ENCODE measurements around the gene CASP2. TPM values are rescaled to one million over a fixed set of nuclear protein-coding genes. Genes with fewer than 3 reads are reported as not detected.

CASP2 gene
- total RNA-seq, 1 donor from 2014 or later = 110 TPM

GRCh38 chr7:143304938-143305337, 16.8 kb downstream of the CASP2 start:
- peaks cover 80% of the 10 kb centered on the region for H3K36me3 Mint-ChIP-seq (ENCODE audit: low read depth)
- peaks cover 8% of the 10 kb centered on the region for H3K9me3 Mint-ChIP-seq
- peaks cover 69% of the 10 kb centered on the region for H3K4me1 Mint-ChIP-seq (ENCODE audit: low read depth)
- H3K4me3 Mint-ChIP-seq = no peak overlapping the region
- peak overlapping the region; percentile 25 for H3K27ac Mint-ChIP-seq
- intact Hi-C loops (cut with micrococcal nuclease) = loop anchor here (1.0 to 5.0 kb wide), 2 partner anchors 65 to 112 kb away; no protein-coding TSS in a partner anchor
- H3K27me3 Mint-ChIP-seq (ENCODE audit: insufficient read depth) = no peaks in the 10 kb centered on the region
- DNase-seq (ENCODE audit: low spot score) = no peak

- Mint-ChIP-seq H3K4me3 (no peak overlapping the region), H3K36me3 (ENCODE audit: low read depth) (peaks cover 83% of the 10 kb centered on the region), H3K9me3 (peaks cover 8% of the 10 kb centered on the region), H3K27ac (peak overlapping the region; percentile 25), H3K4me1 (ENCODE audit: low read depth) (peaks cover 69% of the 10 kb centered on the region), H3K27me3 (ENCODE audit: insufficient read depth) (no peaks in the 10 kb centered on the region)
- intact Hi-C loops (cut with micrococcal nuclease) = loop anchor here (1.0 to 5.0 kb wide), 2 partner anchors 65 to 112 kb away; no protein-coding TSS in a partner anchor
- DNase-seq (ENCODE audit: low spot score) = peak; percentile 30
Measured at GRCh38 chr7:143305423-143306070, 17.4 kb downstream of the CASP2 start.

- H3K9me3 Mint-ChIP-seq = peaks cover 8% of the 10 kb centered on the region
- no peak for DNase-seq (ENCODE audit: low spot score)
- no peak overlapping the region for H3K4me3 Mint-ChIP-seq
- peak overlapping the region; percentile 81 for H3K27ac Mint-ChIP-seq
- intact Hi-C loops (cut with micrococcal nuclease) = loop anchor here (5.0 kb wide), 1 partner anchor 109 kb away; no protein-coding TSS in a partner anchor
- no peaks in the 10 kb centered on the region for H3K27me3 Mint-ChIP-seq (ENCODE audit: insufficient read depth)
- peaks cover 68% of the 10 kb centered on the region for H3K36me3 Mint-ChIP-seq (ENCODE audit: low read depth)
- H3K4me1 Mint-ChIP-seq (ENCODE audit: low read depth) = peaks cover 78% of the 10 kb centered on the region
Measured at GRCh38 chr7:143308632-143309031, 20.5 kb downstream of the CASP2 start.

GRCh38 chr7:143314127-143314526, 26.0 kb downstream of the CASP2 start:
- Mint-ChIP-seq H3K27ac (no peak overlapping the region), H3K9me3 (peaks cover 4% of the 10 kb centered on the region), H3K4me3 (no peak overlapping the region), H3K27me3 (ENCODE audit: insufficient read depth) (peaks cover 2% of the 10 kb centered on the region), H3K36me3 (ENCODE audit: low read depth) (peaks cover 19% of the 10 kb centered on the region), H3K4me1 (ENCODE audit: low read depth) (peaks cover 35% of the 10 kb centered on the region)
- no peak for DNase-seq (ENCODE audit: low spot score)
- intact Hi-C loops (cut with micrococcal nuclease) = no loop called here

GRCh38 chr7:143315776-143316175, 27.6 kb downstream of the CASP2 start, which contains the start of gene CLCN1:
Gene CLCN1, plus strand, starts transcription at chr7:143316111. Its CDS starts 102 bp downstream, at chr7:143316213.
- Mint-ChIP-seq H3K36me3 (ENCODE audit: low read depth) (peaks cover 6% of the 10 kb centered on the region), H3K4me1 (ENCODE audit: low read depth) (peaks cover 18% of the 10 kb centered on the region), H3K9me3 (peaks cover 4% of the 10 kb centered on the region), H3K4me3 (no peak within 1 kb of the TSS), H3K27ac (no peak within 1 kb of the TSS), H3K27me3 (ENCODE audit: insufficient read depth) (peaks cover 7% of the 10 kb centered on the region)
- DNase-seq (ENCODE audit: low spot score) = no peak
- intact Hi-C loops (cut with micrococcal nuclease) = no loop called here

- no peak overlapping the region for H3K4me3 Mint-ChIP-seq
- peaks cover 7% of the 10 kb centered on the region for H3K27me3 Mint-ChIP-seq (ENCODE audit: insufficient read depth)
- H3K27ac Mint-ChIP-seq = no peak overlapping the region
- H3K9me3 Mint-ChIP-seq = peaks cover 4% of the 10 kb centered on the region
- no peak for DNase-seq (ENCODE audit: low spot score)
- peaks cover 13% of the 10 kb centered on the region for H3K4me1 Mint-ChIP-seq (ENCODE audit: low read depth)
- intact Hi-C loops (cut with micrococcal nuclease) = no loop called here
- H3K36me3 Mint-ChIP-seq (ENCODE audit: low read depth) = peaks cover 2% of the 10 kb centered on the region
Measured at GRCh38 chr7:143316492-143316891, 28.3 kb downstream of the CASP2 start.

- intact Hi-C loops (cut with micrococcal nuclease) = no loop called here
- peaks cover 4% of the 10 kb centered on the region for H3K9me3 Mint-ChIP-seq
- no peak for DNase-seq (ENCODE audit: low spot score)
- H3K4me3 Mint-ChIP-seq = no peak overlapping the region
- peaks cover 3% of the 10 kb centered on the region for H3K4me1 Mint-ChIP-seq (ENCODE audit: low read depth)
- no peak overlapping the region for H3K27ac Mint-ChIP-seq
- H3K27me3 Mint-ChIP-seq (ENCODE audit: insufficient read depth) = peaks cover 7% of the 10 kb centered on the region
- H3K36me3 Mint-ChIP-seq (ENCODE audit: low read depth) = no peaks in the 10 kb centered on the region
Measured at GRCh38 chr7:143318661-143319060, 30.5 kb downstream of the CASP2 start.

- no peaks in the 10 kb centered on the region for H3K9me3 Mint-ChIP-seq
- H3K4me3 Mint-ChIP-seq = no peak overlapping the region
- intact Hi-C loops (cut with micrococcal nuclease) = no loop called here
- peaks cover 10% of the 10 kb centered on the region for H3K4me1 Mint-ChIP-seq (ENCODE audit: low read depth)
- no peak overlapping the region for H3K27ac Mint-ChIP-seq
- no peak for DNase-seq (ENCODE audit: low spot score)
- no peaks in the 10 kb centered on the region for H3K36me3 Mint-ChIP-seq (ENCODE audit: low read depth)
- H3K27me3 Mint-ChIP-seq (ENCODE audit: insufficient read depth) = peaks cover 7% of the 10 kb centered on the region
Measured at GRCh38 chr7:143320620-143321019, 32.5 kb downstream of the CASP2 start.

GRCh38 chr7:143321242-143321641, 33.1 kb downstream of the CASP2 start:
- no peak for DNase-seq (ENCODE audit: low spot score)
- Mint-ChIP-seq H3K36me3 (ENCODE audit: low read depth) (no peaks in the 10 kb centered on the region), H3K27ac (no peak overlapping the region), H3K27me3 (ENCODE audit: insufficient read depth) (peaks cover 7% of the 10 kb centered on the region), H3K9me3 (no peaks in the 10 kb centered on the region), H3K4me1 (ENCODE audit: low read depth) (peaks cover 12% of the 10 kb centered on the region), H3K4me3 (no peak overlapping the region)
- intact Hi-C loops (cut with micrococcal nuclease) = no loop called here

GRCh38 chr7:143321734-143322133, 33.6 kb downstream of the CASP2 start:
- H3K27ac Mint-ChIP-seq = no peak overlapping the region
- intact Hi-C loops (cut with micrococcal nuclease) = no loop called here
- H3K9me3 Mint-ChIP-seq = no peaks in the 10 kb centered on the region
- DNase-seq (ENCODE audit: low spot score) = no peak
- no peaks in the 10 kb centered on the region for H3K36me3 Mint-ChIP-seq (ENCODE audit: low read depth)
- no peak overlapping the region for H3K4me3 Mint-ChIP-seq
- peaks cover 7% of the 10 kb centered on the region for H3K27me3 Mint-ChIP-seq (ENCODE audit: insufficient read depth)
- H3K4me1 Mint-ChIP-seq (ENCODE audit: low read depth) = peaks cover 12% of the 10 kb centered on the region

GRCh38 chr7:143322760-143323633, 34.8 kb downstream of the CASP2 start:
- Mint-ChIP-seq H3K36me3 (ENCODE audit: low read depth) (no peaks in the 10 kb centered on the region), H3K4me3 (no peak overlapping the region), H3K4me1 (ENCODE audit: low read depth) (peaks cover 12% of the 10 kb centered on the region), H3K9me3 (no peaks in the 10 kb centered on the region), H3K27ac (no peak overlapping the region), H3K27me3 (ENCODE audit: insufficient read depth) (peaks cover 8% of the 10 kb centered on the region)
- intact Hi-C loops (cut with micrococcal nuclease) = no loop called here
- no peak for DNase-seq (ENCODE audit: low spot score)

- H3K27me3 Mint-ChIP-seq (ENCODE audit: insufficient read depth) = peaks cover 9% of the 10 kb centered on the region
- H3K4me1 Mint-ChIP-seq (ENCODE audit: low read depth) = peaks cover 12% of the 10 kb centered on the region
- H3K9me3 Mint-ChIP-seq = no peaks in the 10 kb centered on the region
- no peak overlapping the region for H3K27ac Mint-ChIP-seq
- DNase-seq (ENCODE audit: low spot score) = no peak
- no peaks in the 10 kb centered on the region for H3K36me3 Mint-ChIP-seq (ENCODE audit: low read depth)
- no peak overlapping the region for H3K4me3 Mint-ChIP-seq
- intact Hi-C loops (cut with micrococcal nuclease) = no loop called here
Measured at GRCh38 chr7:143323653-143324052, 35.5 kb downstream of the CASP2 start.

GRCh38 chr7:143325240-143325639, 37.1 kb downstream of the CASP2 start:
- Mint-ChIP-seq H3K4me1 (ENCODE audit: low read depth) (peaks cover 12% of the 10 kb centered on the region), H3K27ac (no peak overlapping the region), H3K9me3 (no peaks in the 10 kb centered on the region), H3K4me3 (no peak overlapping the region), H3K27me3 (ENCODE audit: insufficient read depth) (peaks cover 4% of the 10 kb centered on the region), H3K36me3 (ENCODE audit: low read depth) (no peaks in the 10 kb centered on the region)
- intact Hi-C loops (cut with micrococcal nuclease) = no loop called here
- no peak for DNase-seq (ENCODE audit: low spot score)
